ENCODE measurements around the gene KCNQ5.

- TF ChIP-seq CTCF (conservative IDR thresholded peaks at IDR 0.05; ENCODE audit: low read depth, low read length) = no peak
- TF ChIP-seq EZH2 (IDR thresholded peaks at IDR 0.05; ENCODE audit: borderline replicate concordance, low read depth, low read length, poor library complexity, severe bottlenecking) = no peak
These were observed 494.5 kb downstream of the KCNQ5 start for GRCh38 chr6:73116330-73116729.
